ENCODE results near the gene MARCHF3.

MARCHF3 gene

DNA sequence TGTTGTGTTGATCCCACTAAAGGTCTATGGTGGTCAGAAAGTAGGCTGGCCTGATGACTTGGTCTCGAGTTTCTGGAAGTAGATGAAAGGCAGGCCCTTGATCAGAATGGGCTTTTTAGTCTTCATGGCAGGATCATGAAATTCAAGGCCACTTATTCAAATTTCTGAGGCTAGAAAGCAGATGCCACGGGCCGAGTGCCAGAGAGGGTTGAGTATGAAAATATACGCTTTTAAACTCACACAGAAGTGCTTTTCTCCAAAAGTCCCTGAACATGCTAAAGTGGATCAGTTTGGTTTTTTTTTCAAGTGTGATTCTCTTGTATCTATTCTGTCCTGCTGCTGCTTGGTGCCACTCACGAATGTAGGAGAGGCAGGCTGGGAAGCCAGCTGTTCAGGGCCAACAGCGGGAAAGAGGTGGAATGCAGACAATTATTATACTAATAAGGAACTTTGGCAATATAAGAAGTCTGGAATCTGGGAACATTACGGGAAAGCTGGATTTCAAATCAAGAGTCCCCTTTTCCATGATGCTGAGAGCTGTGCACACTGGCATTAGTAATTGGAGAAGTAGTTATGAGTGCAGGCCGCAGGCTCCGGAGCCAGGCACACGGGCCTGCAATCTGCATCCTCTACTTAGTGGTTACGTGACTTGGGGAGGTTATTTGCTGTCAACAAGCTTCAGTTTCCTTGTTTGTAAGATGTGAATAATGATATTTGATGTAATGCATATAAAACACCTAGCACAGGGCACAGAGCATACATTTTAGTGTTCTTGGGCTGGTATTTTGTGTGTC lies 157.6 kb downstream of the MARCHF3 start:
- H3K27ac ChIP-seq: no peak overlapping the region
- no peak for TF ChIP-seq EZH2 (IDR thresholded peaks at IDR 0.05)
- no peak for TF ChIP-seq POLR2AphosphoS5 (IDR thresholded peaks at IDR 0.05; ENCODE audit: borderline replicate concordance, low read depth, low read length)
- no peak for TF ChIP-seq FOXP2 (optimal IDR thresholded peaks at IDR 0.05; ENCODE audit: control extremely low read depth, extremely low read length, insufficient read depth)
- no peak for DNase-seq (ENCODE audit: low read depth, low spot score)
- no peak overlapping the region for H3K4me3 ChIP-seq
- H3K9ac ChIP-seq (ENCODE audit: insufficient read length): no peak overlapping the region
- H3K9me3 ChIP-seq (ENCODE audit: low read depth, low read length): no peaks in the 10 kb centered on the region
- no peaks in the 10 kb centered on the region; the same call in 1 of the 2 replicates for H3K36me3 ChIP-seq (ENCODE audit: insufficient read depth, low read length)

DNA sequence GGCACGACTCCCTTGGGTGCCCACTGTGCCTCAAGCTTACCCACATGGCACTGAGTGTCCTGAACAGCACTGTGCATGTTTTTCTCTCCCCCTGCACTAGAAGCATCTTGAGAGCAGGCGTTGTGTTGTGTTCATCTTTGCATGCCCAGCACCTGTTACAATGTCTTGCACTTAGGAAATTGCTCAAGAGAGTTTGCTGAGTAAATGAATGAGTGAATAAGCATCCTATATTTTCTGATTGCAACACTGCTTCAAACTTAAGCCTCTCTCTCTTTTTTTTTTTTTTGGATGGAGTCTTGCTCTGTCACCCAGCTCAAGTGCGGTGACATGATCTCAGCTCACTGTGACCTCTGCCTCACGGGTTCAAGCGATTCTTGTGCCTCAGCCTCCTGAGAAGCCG lies 158.9 kb downstream of the MARCHF3 start:
- DNase-seq (ENCODE audit: low read depth, low spot score): no peak

DNA sequence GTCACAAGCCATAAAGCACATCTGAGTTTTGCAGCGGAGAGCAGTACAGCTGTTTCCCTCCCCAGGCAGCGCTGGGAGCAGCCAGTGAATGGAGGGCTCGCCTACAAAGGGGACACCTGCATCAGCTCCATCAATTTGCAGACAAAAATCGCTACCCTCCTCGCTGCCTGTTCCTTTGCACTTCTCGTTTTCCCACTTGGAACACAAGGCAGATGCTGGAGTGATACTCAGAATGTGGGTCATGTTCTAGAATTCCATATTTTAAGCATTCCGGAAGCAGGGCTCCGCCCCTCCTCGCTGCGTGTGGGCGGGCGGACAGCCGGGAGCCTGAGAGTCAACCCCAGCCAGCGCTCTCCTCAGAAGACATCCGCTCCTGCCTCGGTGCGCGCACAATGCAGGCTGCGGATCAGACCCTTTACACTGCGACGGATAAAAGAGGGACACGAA lies 161.3 kb downstream of the MARCHF3 start:
- no peak overlapping the region for H3K9ac ChIP-seq (ENCODE audit: insufficient read length)
- no peak overlapping the region for H3K27ac ChIP-seq
- no peaks in the 10 kb centered on the region for H3K9me3 ChIP-seq (ENCODE audit: low read depth, low read length)
- H3K4me3 ChIP-seq: no peak overlapping the region
- TF ChIP-seq EZH2 (IDR thresholded peaks at IDR 0.05) (no peak), FOXP2 (optimal IDR thresholded peaks at IDR 0.05; ENCODE audit: control extremely low read depth, extremely low read length, insufficient read depth) (no peak), POLR2AphosphoS5 (IDR thresholded peaks at IDR 0.05; ENCODE audit: borderline replicate concordance, low read depth, low read length) (no peak)
- H3K36me3 ChIP-seq (ENCODE audit: insufficient read depth, low read length): peaks cover 5% of the 10 kb centered on the region; the same call in 1 of the 2 replicates
- no peak for DNase-seq (ENCODE audit: low read depth, low spot score)

More for the DNA sequence above, 158.9 kb downstream of the MARCHF3 start:
- TF ChIP-seq FOXP2 (optimal IDR thresholded peaks at IDR 0.05; ENCODE audit: control extremely low read depth, extremely low read length, insufficient read depth): no peak
- no peak for TF ChIP-seq POLR2AphosphoS5 (IDR thresholded peaks at IDR 0.05; ENCODE audit: borderline replicate concordance, low read depth, low read length)
- no peak for TF ChIP-seq EZH2 (IDR thresholded peaks at IDR 0.05)
- Histone ChIP-seq H3K9ac (ENCODE audit: insufficient read length) (no peak overlapping the region), H3K9me3 (ENCODE audit: low read depth, low read length) (no peaks in the 10 kb centered on the region), H3K27ac (no peak overlapping the region), H3K4me3 (no peak overlapping the region), H3K36me3 (ENCODE audit: insufficient read depth, low read length) (no peaks in the 10 kb centered on the region; the same call in 1 of the 2 replicates)

DNA sequence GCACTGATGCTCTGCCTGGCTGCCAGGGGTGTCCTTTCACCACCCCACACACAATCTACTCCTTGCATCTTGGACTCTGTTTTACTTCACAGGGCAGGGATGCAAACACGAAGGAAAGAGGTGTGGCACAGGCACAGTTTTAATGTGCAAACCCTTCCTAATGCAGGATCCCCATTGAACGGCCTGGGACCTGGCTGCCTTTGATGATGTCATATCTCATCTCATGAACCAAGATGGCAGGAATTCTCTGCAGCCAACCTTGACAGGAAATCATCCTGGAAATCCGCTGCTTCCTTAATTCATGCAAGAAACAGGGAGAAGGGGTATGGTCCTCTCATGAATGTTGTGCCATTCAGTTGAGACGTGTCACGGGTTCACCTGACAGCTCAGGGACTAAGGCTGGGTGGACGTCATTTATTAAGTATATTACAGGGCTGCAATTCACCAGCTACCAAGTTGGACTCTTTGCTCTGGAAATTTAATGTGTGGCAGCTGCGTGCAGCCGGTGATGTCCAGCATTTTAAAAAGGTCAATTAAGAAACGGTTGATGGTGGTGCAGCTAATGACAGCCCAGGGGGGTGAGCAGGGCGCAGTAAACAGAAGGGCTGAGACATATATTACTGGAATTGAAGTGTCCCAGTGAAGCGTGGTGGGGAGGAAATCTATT lies 161.9 kb downstream of the MARCHF3 start:
- TF ChIP-seq EZH2 (IDR thresholded peaks at IDR 0.05) (no peak), FOXP2 (optimal IDR thresholded peaks at IDR 0.05; ENCODE audit: control extremely low read depth, extremely low read length, insufficient read depth) (no peak), POLR2AphosphoS5 (IDR thresholded peaks at IDR 0.05; ENCODE audit: borderline replicate concordance, low read depth, low read length) (no peak)
- no peak overlapping the region for H3K9ac ChIP-seq (ENCODE audit: insufficient read length)
- DNase-seq (ENCODE audit: low read depth, low spot score): no peak

DNA sequence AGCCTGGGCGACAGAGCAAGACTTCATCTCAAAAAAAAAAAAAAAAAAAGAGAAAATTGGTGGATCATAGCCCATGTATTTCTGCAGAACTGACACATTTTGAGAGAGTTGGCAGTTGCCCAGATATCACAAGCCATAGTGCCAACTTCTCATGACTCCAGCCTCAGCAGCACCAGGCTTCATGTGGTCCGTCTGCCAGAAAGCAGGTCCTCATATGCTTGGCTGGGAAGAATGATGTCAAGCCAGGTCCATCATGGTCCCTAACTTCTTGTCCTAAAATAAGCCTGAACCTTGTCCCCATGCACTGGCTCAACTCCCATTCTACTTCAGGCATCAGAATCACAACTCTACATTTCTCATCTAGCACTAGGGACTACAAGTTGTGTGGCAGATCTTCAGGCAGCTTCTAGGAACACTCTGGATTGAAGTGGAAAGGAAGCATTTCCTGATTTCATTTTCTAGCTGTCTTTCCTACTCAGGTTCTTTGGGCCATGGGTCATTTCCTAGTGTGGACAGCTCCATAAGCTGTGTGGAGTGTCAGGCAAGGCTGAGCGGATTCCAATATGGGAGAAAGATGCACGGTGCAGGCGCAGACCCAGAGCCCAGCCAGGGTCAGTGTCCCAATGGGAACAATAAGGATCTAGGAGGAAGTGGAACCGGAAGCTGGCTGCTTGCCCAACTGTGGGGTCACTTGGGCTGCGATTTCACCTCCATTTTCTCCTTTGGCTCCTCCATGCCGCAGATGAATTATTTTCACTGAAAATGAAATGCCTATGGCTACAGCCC lies 163.3 kb downstream of the MARCHF3 start:
- DNase-seq (ENCODE audit: low read depth, low spot score): no peak
- TF ChIP-seq POLR2AphosphoS5 (IDR thresholded peaks at IDR 0.05; ENCODE audit: borderline replicate concordance, low read depth, low read length) (no peak), FOXP2 (optimal IDR thresholded peaks at IDR 0.05; ENCODE audit: control extremely low read depth, extremely low read length, insufficient read depth) (no peak)
- Histone ChIP-seq H3K4me3 (no peak overlapping the region), H3K9me3 (ENCODE audit: low read depth, low read length) (no peaks in the 10 kb centered on the region), H3K36me3 (ENCODE audit: insufficient read depth, low read length) (peaks cover 16% of the 10 kb centered on the region), H3K27ac (no peak overlapping the region), H3K9ac (ENCODE audit: insufficient read length) (no peak overlapping the region)

More for the DNA sequence above, 161.9 kb downstream of the MARCHF3 start:
- Histone ChIP-seq H3K9me3 (ENCODE audit: low read depth, low read length) (no peaks in the 10 kb centered on the region), H3K27ac (no peak overlapping the region), H3K36me3 (ENCODE audit: insufficient read depth, low read length) (peaks cover 11% of the 10 kb centered on the region; the same call in 1 of the 2 replicates), H3K4me3 (no peak overlapping the region)

DNA sequence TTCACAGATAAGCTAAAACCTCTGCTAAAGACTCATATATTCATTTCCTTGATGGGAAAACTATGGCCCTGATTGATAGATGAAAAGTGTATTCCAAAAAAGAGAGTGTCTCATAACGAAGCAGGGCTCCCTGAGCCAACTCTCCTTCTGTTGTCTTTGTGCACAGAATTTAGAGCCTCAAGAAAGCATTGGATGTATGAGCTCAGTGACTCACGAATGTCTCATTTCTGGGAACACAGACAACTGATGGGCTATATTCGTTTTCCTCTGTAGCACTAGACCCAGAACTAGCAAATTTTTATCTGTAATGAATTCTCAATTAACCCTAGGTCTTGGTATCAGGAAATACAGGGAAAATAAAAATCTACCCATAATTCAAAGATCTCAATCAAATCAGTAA lies 165.1 kb downstream of the MARCHF3 start:
- Histone ChIP-seq H3K9me3 (ENCODE audit: low read depth, low read length) (no peaks in the 10 kb centered on the region), H3K9ac (ENCODE audit: insufficient read length) (no peak overlapping the region), H3K27ac (no peak overlapping the region), H3K36me3 (ENCODE audit: insufficient read depth, low read length) (peaks cover 20% of the 10 kb centered on the region), H3K4me3 (no peak overlapping the region)
- DNase-seq (ENCODE audit: low read depth, low spot score): no peak
- TF ChIP-seq EZH2 (IDR thresholded peaks at IDR 0.05) (no peak), POLR2AphosphoS5 (IDR thresholded peaks at IDR 0.05; ENCODE audit: borderline replicate concordance, low read depth, low read length) (no peak), FOXP2 (optimal IDR thresholded peaks at IDR 0.05; ENCODE audit: control extremely low read depth, extremely low read length, insufficient read depth) (no peak)

DNA sequence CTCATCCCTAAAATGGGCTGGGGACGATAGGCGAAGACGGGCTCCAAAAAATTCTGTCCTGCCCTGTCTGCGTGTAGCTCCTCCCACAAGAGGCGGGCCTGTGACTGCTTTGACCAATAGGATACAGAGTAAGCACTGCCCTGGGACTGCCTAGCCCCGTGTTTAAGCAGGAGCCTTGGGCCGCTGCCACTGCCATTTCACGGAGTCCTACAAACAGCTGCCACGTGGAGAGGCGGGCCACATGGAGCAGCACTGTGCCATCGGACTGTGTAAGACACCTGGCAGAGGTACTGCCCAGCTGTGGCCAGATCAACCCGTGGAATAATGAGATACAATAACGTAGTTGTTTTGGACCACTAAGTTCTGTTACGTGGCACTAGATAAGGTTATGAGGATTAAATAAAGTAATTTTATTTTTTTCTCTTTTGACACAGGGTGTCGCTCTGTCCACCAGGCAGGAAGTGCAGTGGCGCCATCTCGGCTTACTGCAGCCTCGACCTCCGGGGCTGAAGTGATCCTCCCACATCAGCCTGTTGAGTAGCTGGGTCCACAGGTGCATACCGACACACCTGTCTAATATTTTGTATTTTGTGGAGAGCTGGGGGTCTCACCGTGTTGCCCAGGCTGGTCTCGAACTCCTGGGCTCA lies 166.2 kb downstream of the MARCHF3 start:
- no peak for DNase-seq (ENCODE audit: low read depth, low spot score)
- H3K9me3 ChIP-seq (ENCODE audit: low read depth, low read length): no peaks in the 10 kb centered on the region

More for the DNA sequence above, 166.2 kb downstream of the MARCHF3 start:
- H3K4me3 ChIP-seq: no peak overlapping the region
- H3K27ac ChIP-seq: no peak overlapping the region
- no peak for TF ChIP-seq POLR2AphosphoS5 (IDR thresholded peaks at IDR 0.05; ENCODE audit: borderline replicate concordance, low read depth, low read length)
- TF ChIP-seq EZH2 (IDR thresholded peaks at IDR 0.05): no peak
- no peak for TF ChIP-seq FOXP2 (optimal IDR thresholded peaks at IDR 0.05; ENCODE audit: control extremely low read depth, extremely low read length, insufficient read depth)
- peaks cover 20% of the 10 kb centered on the region for H3K36me3 ChIP-seq (ENCODE audit: insufficient read depth, low read length)
- H3K9ac ChIP-seq (ENCODE audit: insufficient read length): no peak overlapping the region

Data from SK-N-MC (cell line).